ENCODE measurements around the gene SLC2A9.

Gene SLC2A9

GRCh38 chr4:10054571-10055041 lies 33.3 kb upstream of the SLC2A9 start:
- TF ChIP-seq MAX (IDR thresholded peaks at IDR 0.05) (peak; percentile 26; the same call in 1 of the 2 replicates), TCF12 (IDR thresholded peaks at IDR 0.05; ENCODE audit: low read depth) (no peak), REST (IDR thresholded peaks at IDR 0.05; ENCODE audit: low read depth) (no peak)

GRCh38 chr4:10053635-10054453 lies 32.5 kb upstream of the SLC2A9 start:
- TF ChIP-seq CREB1 (IDR thresholded peaks at IDR 0.05; ENCODE audit: low read depth) (no peak), TCF12 (IDR thresholded peaks at IDR 0.05; ENCODE audit: low read depth) (no peak), EP300 (IDR thresholded peaks at IDR 0.05; ENCODE audit: borderline replicate concordance) (no peak), NFIC (IDR thresholded peaks at IDR 0.05) (no peak), EGR1 (IDR thresholded peaks at IDR 0.05) (no peak), FOXM1 (IDR thresholded peaks at IDR 0.05; ENCODE audit: borderline replicate concordance, low read depth) (no peak), YY1 (IDR thresholded peaks at IDR 0.05; ENCODE audit: low read depth) (no peak), TEAD4 (IDR thresholded peaks at IDR 0.05) (no peak), ZBTB7A (IDR thresholded peaks at IDR 0.05; ENCODE audit: low read depth) (no peak), MAX (IDR thresholded peaks at IDR 0.05) (no peak), REST (IDR thresholded peaks at IDR 0.05; ENCODE audit: low read depth) (no peak), RAD21 (IDR thresholded peaks at IDR 0.05; ENCODE audit: low read depth) (no peak)

- TF ChIP-seq TAF1 (IDR thresholded peaks at IDR 0.05; ENCODE audit: low read depth), result no peak
- no peak for TF ChIP-seq TCF12 (IDR thresholded peaks at IDR 0.05; ENCODE audit: low read depth)
These were observed 30.3 kb upstream of the SLC2A9 start for GRCh38 chr4:10051517-10052135.

GRCh38 chr4:10050721-10051120 lies 29.4 kb upstream of the SLC2A9 start:
- TF ChIP-seq FOXM1 (IDR thresholded peaks at IDR 0.05; ENCODE audit: borderline replicate concordance, low read depth), result no peak
- no peak for TF ChIP-seq ZBTB7A (IDR thresholded peaks at IDR 0.05; ENCODE audit: low read depth)
- no peak for TF ChIP-seq EGR1 (IDR thresholded peaks at IDR 0.05)
- no peak for TF ChIP-seq TAF1 (IDR thresholded peaks at IDR 0.05; ENCODE audit: low read depth)
- no peak for TF ChIP-seq RAD21 (IDR thresholded peaks at IDR 0.05; ENCODE audit: low read depth)
- no peak for TF ChIP-seq USF1 (IDR thresholded peaks at IDR 0.05)
- no peak for TF ChIP-seq EP300 (IDR thresholded peaks at IDR 0.05; ENCODE audit: borderline replicate concordance)

- TF ChIP-seq USF1 (IDR thresholded peaks at IDR 0.05) (no peak), REST (IDR thresholded peaks at IDR 0.05; ENCODE audit: low read depth) (no peak), MAX (IDR thresholded peaks at IDR 0.05) (no peak), TEAD4 (IDR thresholded peaks at IDR 0.05) (no peak), YY1 (IDR thresholded peaks at IDR 0.05; ENCODE audit: low read depth) (no peak), NFIC (IDR thresholded peaks at IDR 0.05) (no peak), ZBTB7A (IDR thresholded peaks at IDR 0.05; ENCODE audit: low read depth) (no peak), TCF12 (IDR thresholded peaks at IDR 0.05; ENCODE audit: low read depth) (no peak), EGR1 (IDR thresholded peaks at IDR 0.05) (no peak), TAF1 (IDR thresholded peaks at IDR 0.05; ENCODE audit: low read depth) (no peak), CREB1 (IDR thresholded peaks at IDR 0.05; ENCODE audit: low read depth) (no peak)
These were observed 29.0 kb upstream of the SLC2A9 start for GRCh38 chr4:10050261-10050661.
